RKO (cell line): ENCODE data around the gene NR4A2.

Experiments
- DNase-seq: peaks from one replicate; pipeline ENCODE4 v3.0.0-alpha.2; 2016; ENCODE audit warnings: low spot score

The NR4A2 gene

GRCh38 chr2:156332534-156333273 lies at the start of gene NR4A2:
Gene NR4A2, minus strand, starts transcription at chr2:156332721. Its CDS starts 2,535 bp downstream, at chr2:156330186.
- DNase-seq = peak; percentile 91

GRCh38 chr2:156380117-156380645 lies 47.7 kb upstream of the NR4A2 start:
- no peak for DNase-seq

- DNase-seq = no peak
Measured at GRCh38 chr2:156379714-156380113, 47.2 kb upstream of the NR4A2 start.

DNA sequence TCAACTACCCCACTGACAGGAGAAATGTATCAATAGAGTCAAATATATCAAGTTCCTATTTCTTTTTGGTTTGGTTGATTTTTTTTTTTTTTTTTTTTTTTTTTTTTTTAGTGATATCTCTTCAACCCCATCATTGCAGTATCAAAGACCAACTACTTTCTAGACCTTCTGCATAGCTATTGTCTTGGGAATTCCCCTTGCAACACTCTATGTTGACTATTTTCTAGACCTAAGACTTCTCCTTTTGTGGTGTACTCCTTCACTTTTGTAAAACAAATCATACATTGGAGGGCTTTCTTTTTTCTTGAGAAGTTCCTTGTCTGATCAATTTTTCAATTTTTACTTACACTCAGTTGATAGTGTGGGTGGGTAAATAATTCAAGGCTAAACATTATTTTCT lies 46.5 kb upstream of the NR4A2 start:
- DNase-seq = no peak

DNA sequence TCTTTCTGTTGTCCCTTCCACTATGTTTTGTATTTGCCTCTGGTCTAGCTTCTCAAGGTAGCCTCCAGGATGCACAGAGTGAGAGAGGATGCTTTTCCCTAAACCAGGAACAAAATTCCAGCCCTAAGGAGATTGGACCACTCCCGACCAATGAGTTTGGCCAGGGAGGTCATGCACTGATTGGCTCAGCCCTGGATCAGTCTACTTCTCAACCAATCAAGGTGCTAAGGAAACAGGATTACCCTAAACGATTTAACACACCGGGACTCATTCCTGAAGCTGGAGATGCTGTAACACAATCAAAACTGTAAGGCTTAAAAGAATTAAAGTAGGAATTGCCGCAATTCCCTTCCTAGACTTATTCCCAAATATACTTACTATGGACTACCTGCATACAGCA lies 34.2 kb upstream of the NR4A2 start:
- no peak for DNase-seq

- no peak for DNase-seq
Measured at GRCh38 chr2:156363141-156363540, 30.6 kb upstream of the NR4A2 start.

GRCh38 chr2:156356014-156356754 lies 23.7 kb upstream of the NR4A2 start:
- peak; percentile 48 for DNase-seq

DNA sequence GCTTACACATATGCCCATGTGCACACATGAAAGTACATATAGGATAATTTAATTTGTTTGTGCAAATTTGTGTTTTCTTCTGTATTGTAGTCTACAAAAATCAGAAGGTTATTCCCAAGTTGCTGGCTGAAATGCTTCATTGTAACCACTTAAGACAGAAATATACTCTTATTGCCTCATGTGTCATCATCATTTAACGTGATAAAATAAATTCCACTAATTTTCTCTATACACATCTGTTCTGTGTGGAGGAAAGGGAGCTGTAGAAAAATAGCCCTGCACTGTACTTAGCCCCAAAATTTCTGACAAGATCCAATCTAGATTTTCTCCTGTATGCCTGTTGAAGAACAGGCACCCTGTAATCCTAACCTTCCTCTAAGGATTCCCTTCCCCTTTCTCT lies 20.4 kb upstream of the NR4A2 start:
- no peak for DNase-seq

- no peak for DNase-seq
Measured at GRCh38 chr2:156350374-156351142, 18.0 kb upstream of the NR4A2 start.

- no peak for DNase-seq
Measured at GRCh38 chr2:156349605-156350004, 17.1 kb upstream of the NR4A2 start.

DNA sequence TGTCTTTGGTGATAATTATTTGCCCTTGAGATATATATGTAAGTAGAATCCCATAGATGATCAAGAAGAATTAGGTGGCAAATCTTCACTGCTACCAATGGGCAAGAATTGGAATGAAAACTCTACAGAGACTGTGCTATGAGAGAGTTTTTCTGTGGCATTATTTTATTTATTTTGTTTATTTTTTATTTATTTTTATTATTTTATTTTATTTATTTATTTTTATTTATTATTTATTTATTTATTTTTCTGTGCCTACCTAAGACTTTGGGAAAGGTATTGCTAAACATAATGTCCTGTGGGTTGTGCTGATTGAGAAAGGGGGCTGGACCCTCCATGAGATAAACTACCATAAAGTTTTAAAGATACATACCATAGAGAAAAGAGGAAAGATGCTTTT lies 16.6 kb upstream of the NR4A2 start:
- DNase-seq = no peak

DNA sequence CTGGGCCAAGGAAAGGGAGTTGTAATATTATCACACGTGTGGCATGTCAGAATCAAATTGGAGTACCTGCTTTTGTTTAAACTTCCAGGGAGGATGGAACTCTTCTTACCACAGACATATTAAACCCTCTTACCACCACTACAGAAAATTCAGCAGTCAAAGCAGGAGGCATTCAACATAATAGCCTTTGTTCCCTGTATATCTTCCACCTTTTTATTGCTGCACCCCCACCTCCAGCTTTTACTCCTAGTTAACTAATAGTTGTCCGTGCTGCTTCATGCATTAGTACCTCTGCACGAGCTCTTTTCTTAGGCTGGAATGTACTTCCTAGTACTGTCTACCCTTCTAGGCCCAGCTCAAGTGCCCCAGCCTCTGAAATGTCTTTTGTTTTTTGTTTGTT lies 14.9 kb upstream of the NR4A2 start:
- DNase-seq = no peak

DNA sequence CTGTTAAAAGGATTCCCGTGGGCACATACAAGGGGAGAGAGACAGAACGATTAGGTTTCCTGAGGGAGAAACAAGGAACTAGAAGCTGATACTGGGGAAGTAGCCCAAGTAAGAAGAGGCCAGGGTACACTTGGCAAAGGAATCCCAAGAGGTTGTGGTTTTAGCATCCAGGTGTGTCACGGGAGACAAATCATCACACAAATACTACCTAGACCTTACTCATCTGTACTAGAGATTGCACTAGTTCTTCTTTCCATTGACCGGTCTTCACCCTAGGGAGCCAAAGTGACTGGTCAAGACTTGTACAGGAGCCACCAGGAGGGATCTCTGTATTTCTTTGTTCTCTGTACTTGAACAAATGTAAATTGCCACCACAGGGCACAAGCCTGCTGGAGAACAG lies 14.2 kb upstream of the NR4A2 start:
- DNase-seq = no peak

- no peak for DNase-seq
Measured at GRCh38 chr2:156345582-156345981, 13.1 kb upstream of the NR4A2 start.

- peak; percentile 8 for DNase-seq
Measured at GRCh38 chr2:156343940-156344301, 11.4 kb upstream of the NR4A2 start.

- no peak for DNase-seq
Measured at GRCh38 chr2:156343096-156343939, 10.8 kb upstream of the NR4A2 start.

DNA sequence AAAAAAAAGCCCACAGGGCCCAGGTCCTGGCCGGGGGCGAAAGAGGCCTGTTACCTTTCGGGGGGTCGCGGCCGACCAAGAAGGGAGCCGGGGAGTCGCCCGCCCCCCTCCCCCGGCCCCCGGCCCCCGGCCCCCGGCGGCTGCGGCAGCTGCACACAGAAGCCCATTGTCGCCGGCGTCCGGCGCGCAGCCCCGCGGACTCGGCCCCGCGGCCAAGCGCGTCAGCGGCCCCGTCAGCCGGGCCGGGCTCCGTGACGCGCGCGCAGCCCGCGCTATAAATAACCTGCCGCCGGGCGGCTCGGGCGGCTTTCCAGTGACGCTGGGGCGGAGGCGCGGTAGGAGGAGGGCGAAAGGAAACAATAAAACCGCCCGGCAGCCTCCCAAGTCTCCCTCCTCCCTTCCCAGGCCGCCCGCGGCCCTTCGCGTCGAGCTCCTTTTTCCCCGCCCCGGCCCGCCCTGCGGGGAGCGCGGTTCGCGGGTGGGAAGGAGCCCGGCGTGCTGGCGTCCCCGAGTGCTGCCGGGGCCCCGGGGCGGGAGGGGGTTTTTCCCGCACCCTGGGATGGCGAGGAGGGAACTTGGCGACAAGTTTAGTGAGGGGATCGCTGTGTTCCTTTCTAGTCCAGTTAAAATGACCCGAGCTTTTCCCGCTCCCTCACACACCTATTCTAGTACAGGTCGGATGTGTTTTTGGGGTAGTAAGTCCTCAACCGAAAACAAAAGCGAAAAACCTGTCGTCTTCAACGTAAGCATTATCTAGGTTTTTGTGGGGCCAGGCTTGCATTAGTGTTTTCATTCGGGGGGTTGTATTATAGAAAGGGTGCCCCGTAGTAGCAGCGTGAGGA lies 10.0 kb upstream of the NR4A2 start:
- DNase-seq = peak; percentile 90

- peak; percentile 95 for DNase-seq
Measured at GRCh38 chr2:156341452-156342253, 9.1 kb upstream of the NR4A2 start.

DNA sequence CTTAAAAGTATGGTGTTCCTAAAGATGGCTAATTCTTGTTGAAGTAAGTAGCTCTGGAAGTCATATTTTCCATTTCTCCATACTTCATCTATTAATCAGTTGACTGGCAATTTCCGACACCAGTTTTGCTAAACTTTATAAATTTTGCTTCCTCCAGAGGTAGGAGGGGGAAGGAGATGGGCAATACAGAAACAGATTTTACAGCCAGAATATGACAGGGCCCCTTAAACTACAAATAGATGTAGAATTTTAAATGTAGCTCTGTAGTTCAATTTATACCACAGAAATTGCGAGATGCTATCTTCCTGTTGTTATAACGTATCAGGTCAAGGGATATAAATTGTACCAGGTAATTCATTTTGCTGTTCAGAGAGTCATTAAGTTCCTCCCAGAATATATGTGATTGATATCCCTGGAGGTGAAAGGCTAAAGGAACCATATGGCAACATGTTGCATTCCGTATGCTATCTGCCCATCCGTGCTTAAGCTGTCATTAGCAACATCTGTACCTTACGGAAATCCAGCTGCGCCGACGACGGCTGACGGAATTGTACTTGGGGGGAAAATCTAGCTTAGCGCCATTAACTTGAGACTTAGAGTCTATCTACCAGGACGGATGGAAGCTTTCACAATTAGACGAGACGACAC lies 8.4 kb upstream of the NR4A2 start:
- peak; percentile 71 for DNase-seq
